COLO829 (cell line): ENCODE data around the gene CAD.

ENCODE experiments used
- DNase-seq: peaks from one replicate; pipeline ENCODE4 v3.0.0; 2012; ENCODE audit warnings: low spot score

The CAD gene

GRCh38 chr2:27281855-27282559, 64.8 kb downstream of the CAD start, which contains the start of gene TRIM54:
Gene TRIM54, plus strand, starts transcription at chr2:27282429. Its CDS starts 303 bp downstream, at chr2:27282732.
- DNase-seq = no peak

- DNase-seq = no peak
Observed at GRCh38 chr2:27282892-27283291, 65.7 kb downstream of the CAD start.

DNA sequence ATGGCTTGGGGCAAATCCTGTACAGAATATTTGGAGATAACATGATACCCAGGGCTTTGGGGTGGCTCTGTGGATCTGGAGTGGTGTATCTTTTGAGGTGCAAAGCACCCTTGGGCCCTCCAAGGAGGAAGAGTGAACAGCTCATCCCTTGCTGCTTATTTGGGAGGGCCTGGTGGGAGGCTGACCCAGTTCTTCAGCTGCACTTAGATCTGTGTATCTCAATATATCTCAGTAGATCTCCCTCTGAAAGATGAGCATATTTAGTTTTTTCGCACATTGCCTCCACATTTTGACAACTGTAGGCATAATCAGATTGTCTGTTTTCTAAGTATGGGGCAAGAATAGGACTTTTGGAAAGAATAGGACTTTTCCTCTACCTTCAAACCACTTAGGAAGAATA, 67.8 kb downstream of the CAD start:
- DNase-seq = no peak

DNA sequence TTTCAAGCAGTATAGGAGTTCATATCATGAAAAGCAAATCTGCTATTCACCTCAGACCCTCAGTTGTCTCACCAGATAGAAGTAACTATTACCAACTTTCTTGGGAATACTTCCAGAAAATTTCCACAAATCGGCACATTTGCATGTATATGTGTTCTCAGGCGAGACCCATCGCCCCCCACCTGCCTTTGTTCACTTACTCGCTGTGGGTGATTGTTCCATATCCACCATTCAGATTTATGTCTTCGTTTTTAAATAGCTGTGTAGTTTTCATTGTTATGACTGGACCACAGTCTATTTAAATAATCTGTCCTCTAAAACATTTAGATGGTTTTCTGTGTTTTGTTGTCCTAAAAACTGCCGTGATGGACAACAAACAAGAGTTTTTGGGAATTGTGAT, 68.3 kb downstream of the CAD start:
- DNase-seq = no peak

DNA sequence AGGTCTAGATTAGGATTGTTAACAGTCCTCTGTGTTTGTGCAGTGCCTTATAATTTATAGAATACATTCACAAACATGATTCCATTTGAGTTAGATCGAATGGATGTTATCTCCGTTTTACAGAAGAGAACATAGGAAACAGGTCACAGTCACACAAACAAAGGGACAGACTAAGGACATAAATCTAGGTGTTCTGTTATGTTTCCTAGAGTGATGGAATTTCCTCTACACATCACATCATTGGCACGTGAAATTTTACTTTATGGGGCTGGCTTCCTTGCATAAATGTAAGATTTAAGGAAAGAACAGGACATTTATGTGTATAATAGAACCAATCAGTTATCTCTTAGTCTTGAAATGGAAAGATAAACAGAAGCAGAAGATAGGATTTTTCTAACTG, 71.4 kb downstream of the CAD start:
- DNase-seq = no peak

- no peak for DNase-seq
Observed at GRCh38 chr2:27290549-27290948, 73.4 kb downstream of the CAD start.

GRCh38 chr2:27291865-27292264, 74.7 kb downstream of the CAD start:
- no peak for DNase-seq
